SKM-1 (cell line): ENCODE measurements around the gene ITIH1.

ENCODE experiments used
- DNase-seq: peaks from one replicate; lab custom pipeline; 2025; ENCODE audit not compliant: unreplicated experiment; lab: John Stamatoyannopoulos, UW

Gene ITIH1

GRCh38 chr3:52788890-52789745, 11.7 kb downstream of the ITIH1 start:
- no peak for DNase-seq

- DNase-seq, result no peak
Measured at GRCh38 chr3:52789746-52790040, 12.3 kb downstream of the ITIH1 start.

GRCh38 chr3:52790337-52790736, 12.9 kb downstream of the ITIH1 start:
- DNase-seq, result no peak

GRCh38 chr3:52790741-52791140, 13.3 kb downstream of the ITIH1 start:
- DNase-seq, result no peak

GRCh38 chr3:52791366-52791765, 14.0 kb downstream of the ITIH1 start:
- DNase-seq, result no peak

GRCh38 chr3:52791928-52792327, 14.5 kb downstream of the ITIH1 start:
- DNase-seq, result no peak

GRCh38 chr3:52792413-52792812, 15.0 kb downstream of the ITIH1 start:
- no peak for DNase-seq

- no peak for DNase-seq
Measured at GRCh38 chr3:52792961-52793695, 15.7 kb downstream of the ITIH1 start.

- DNase-seq, result no peak
Measured at GRCh38 chr3:52793702-52794611, 16.6 kb downstream of the ITIH1 start.

GRCh38 chr3:52794612-52795099, 17.3 kb downstream of the ITIH1 start, which contains the start of gene ITIH3:
Gene ITIH3 (plus strand): TSS chr3:52794796. CDS start chr3:52794804, 8 bp downstream.
- DNase-seq, result no peak

- no peak for DNase-seq
Measured at GRCh38 chr3:52795298-52795900, 18.0 kb downstream of the ITIH1 start.

- no peak for DNase-seq
Measured at GRCh38 chr3:52796411-52796810, 19.0 kb downstream of the ITIH1 start.

- DNase-seq, result no peak
Measured at GRCh38 chr3:52798376-52798977, 21.1 kb downstream of the ITIH1 start.

GRCh38 chr3:52798978-52799476, 21.6 kb downstream of the ITIH1 start:
- no peak for DNase-seq

GRCh38 chr3:52800079-52800478, 22.7 kb downstream of the ITIH1 start:
- DNase-seq, result no peak

GRCh38 chr3:52801839-52802238, 24.4 kb downstream of the ITIH1 start:
- no peak for DNase-seq

GRCh38 chr3:52805270-52806039, 28.1 kb downstream of the ITIH1 start:
- no peak for DNase-seq

GRCh38 chr3:52809149-52809548, 31.8 kb downstream of the ITIH1 start:
- DNase-seq, result no peak

- DNase-seq, result no peak
Measured at GRCh38 chr3:52809662-52810377, 32.4 kb downstream of the ITIH1 start.
